IPS DF 6.9 (cell line): ENCODE data around the gene BMAL1.
A peak's percentile ranks its signal among the peaks of the same experiment; 100 is the strongest.

ENCODE experiments used
- DNase-seq: peaks from one replicate; pipeline ENCODE4 v3.0.0-alpha.2; 2013; ENCODE audit warnings: low read depth, low spot score
- H3K27ac ChIP-seq: one replicate; pipeline ENCODE4 v1.5.1; 2013; ENCODE audit warnings: low read length, control low read depth
- H3K27me3 ChIP-seq: 2 replicates; pipeline ENCODE4 v1.6.1; 2013; ENCODE audit warnings: mild to moderate bottlenecking, low read length; ENCODE audit not compliant: control insufficient read depth, insufficient read depth
- H3K36me3 ChIP-seq: 2 replicates; pipeline ENCODE4 v1.6.1; 2013; ENCODE audit warnings: low read length; ENCODE audit not compliant: control insufficient read depth, insufficient read depth
- H3K4me1 ChIP-seq: 2 replicates; pipeline ENCODE4 v1.6.1; 2013; ENCODE audit warnings: low read length; ENCODE audit not compliant: control insufficient read depth, insufficient read depth
- H3K4me3 ChIP-seq: 2 replicates; pipeline ENCODE4 v1.5.1; 2013; ENCODE audit warnings: mild to moderate bottlenecking, low read length
- H3K9me3 ChIP-seq: 2 replicates; pipeline ENCODE4 v1.6.1; 2013; ENCODE audit warnings: low read length, inconsistent platforms; ENCODE audit not compliant: control insufficient read depth, insufficient read depth
- WGBS: extraction: QIAGEN DNeasy Blood & Tissue Kit; methylation state at CpG from one replicate; pipeline ENCODE4 v1.1.7; 2013; ENCODE audit warnings: mixed read lengths, missing lambda C conversion rate; ENCODE audit not compliant: insufficient read length, insufficient coverage; 5-methylcytosine and 5-hydroxymethylcytosine counted together

Gene BMAL1

DNA sequence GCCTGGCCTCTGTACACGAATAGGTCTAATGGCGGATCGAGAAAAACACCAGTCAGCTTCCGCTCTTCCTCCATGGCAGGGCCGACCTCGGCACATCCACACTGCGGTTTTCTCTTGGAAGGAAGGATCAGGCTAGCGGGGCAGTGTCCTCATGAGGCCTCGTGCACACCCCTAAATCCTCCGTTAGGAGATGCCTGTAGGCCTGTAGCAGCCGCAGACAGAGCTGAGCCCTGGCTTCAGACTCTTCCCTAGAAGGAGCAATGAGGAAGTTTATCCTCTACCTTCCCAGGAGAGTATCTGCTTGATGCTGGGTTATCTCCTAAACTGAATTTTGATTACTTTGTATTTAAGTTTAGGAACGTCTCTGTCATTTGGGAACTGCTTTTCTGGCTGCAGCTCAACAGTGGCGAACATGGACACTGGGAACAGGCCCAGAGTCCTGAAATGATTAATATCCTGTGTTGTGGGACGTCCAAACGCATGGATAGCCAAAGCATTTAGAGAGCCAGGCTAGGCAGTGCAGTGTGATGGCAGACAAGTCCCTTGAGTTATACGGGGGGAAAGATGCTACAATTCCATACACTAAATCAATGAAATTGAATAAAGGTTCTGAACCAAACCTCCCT, 16.5 kb upstream of the BMAL1 start:
- H3K27ac ChIP-seq: no peak overlapping the region
- WGBS: no CpG with 5 or more reads among the region's 16 CpGs

DNA sequence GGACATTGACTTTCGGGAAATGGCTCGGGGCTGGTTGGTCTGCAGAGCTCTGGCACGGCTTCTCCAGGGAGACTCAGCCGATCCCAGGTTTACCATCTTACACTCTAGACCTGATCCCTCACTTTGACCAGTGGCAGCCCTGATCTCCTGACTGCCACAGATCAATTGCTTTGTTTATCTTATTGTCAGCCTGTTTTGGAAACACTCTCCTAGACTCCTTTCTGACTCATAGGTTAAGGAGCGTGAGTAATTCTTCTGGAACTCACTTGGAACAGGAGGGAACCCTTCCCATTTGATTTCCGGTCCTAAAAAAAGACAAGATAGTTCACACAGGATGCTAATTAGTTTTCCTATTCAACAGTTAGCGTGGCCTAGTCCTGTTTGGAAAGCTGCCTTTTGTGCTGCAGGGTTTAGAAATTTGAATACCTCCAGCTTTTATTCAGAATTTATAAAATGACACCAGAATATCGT, 16.0 kb upstream of the BMAL1 start:
- no peak for DNase-seq
- no peaks in the 10 kb centered on the region for H3K9me3 ChIP-seq
- no peak overlapping the region for H3K4me3 ChIP-seq
- no CpG with 5 or more reads among the region's 8 CpGs for WGBS
- H3K36me3 ChIP-seq: no peaks in the 10 kb centered on the region
- H3K27me3 ChIP-seq: no peaks in the 10 kb centered on the region
- no peaks in the 10 kb centered on the region; the same call in 1 of the 2 replicates for H3K4me1 ChIP-seq
- H3K27ac ChIP-seq: no peak overlapping the region

More for the DNA sequence above, 16.5 kb upstream of the BMAL1 start:
- no peak overlapping the region for H3K4me3 ChIP-seq
- no peaks in the 10 kb centered on the region for H3K27me3 ChIP-seq
- H3K4me1 ChIP-seq: no peaks in the 10 kb centered on the region; the same call in 1 of the 2 replicates
- DNase-seq: no peak
- no peaks in the 10 kb centered on the region for H3K9me3 ChIP-seq
- no peaks in the 10 kb centered on the region for H3K36me3 ChIP-seq

DNA sequence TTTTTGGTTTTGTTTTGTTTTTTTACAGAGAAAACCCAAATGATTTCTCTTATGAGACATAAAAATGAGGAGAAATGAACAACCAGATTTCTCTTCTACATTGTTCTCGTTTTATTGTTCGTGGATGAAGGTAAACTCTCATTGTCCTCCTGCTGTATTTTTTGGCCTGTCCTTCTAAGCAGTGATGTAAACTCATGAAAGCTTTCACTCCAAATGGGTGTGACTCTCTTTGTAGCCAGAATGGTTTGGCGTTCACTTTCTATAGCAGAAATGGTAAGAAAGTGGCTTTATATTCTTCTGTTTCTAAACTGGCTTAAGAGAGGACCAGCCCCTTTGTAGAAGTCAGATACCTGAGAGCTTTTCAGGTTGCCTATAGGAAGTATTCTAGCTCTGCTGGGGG, 15.5 kb upstream of the BMAL1 start:
- no peak for DNase-seq
- no peaks in the 10 kb centered on the region for H3K36me3 ChIP-seq
- H3K9me3 ChIP-seq: no peaks in the 10 kb centered on the region
- no CpG with 5 or more reads among the region's 3 CpGs for WGBS
- no peaks in the 10 kb centered on the region for H3K27me3 ChIP-seq
- H3K4me3 ChIP-seq: no peak overlapping the region
- no peaks in the 10 kb centered on the region; the same call in 1 of the 2 replicates for H3K4me1 ChIP-seq
- no peak overlapping the region for H3K27ac ChIP-seq

DNA sequence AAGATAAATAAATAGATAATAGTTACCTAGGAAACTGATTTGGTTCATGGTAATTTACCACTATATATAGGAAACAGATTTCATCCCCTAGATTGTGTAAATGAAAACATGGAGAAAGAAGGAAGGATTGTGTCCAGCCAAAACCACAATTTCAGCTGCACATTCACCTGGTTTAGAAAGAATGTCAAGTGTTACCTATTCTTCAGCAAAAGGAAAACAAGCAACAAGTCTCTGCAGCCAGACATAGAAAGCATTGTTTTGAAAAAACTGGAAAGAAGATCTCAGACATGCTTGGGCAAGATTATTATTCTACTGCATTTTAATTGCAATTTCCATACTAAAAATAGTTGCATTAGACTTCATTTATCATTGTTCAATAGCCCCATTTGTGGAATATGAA, 8.8 kb upstream of the BMAL1 start:
- Histone ChIP-seq H3K9me3 (no peaks in the 10 kb centered on the region), H3K4me3 (no peak overlapping the region), H3K27ac (no peak overlapping the region), H3K27me3 (peaks cover 1% of the 10 kb centered on the region), H3K36me3 (no peaks in the 10 kb centered on the region), H3K4me1 (no peaks in the 10 kb centered on the region)
- no peak for DNase-seq

DNA sequence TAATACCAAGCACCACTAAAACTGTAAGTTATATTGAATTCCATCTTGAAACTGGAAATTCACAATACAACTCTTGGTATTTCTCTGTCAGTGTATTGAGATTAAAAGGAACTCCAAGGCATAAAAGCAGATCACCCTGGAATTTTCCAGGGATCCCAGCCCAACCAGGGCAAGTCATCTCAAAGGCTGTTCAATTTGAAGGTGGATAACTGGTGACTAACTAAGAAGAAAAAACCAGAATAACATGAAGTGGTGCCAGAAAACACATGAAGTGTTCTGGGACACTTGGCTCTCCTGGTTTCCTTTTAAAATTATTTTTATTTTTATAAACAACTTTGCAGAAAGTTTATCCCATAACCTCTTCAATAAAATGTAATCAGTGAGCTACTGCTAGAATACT, 7.8 kb upstream of the BMAL1 start:
- no peak for DNase-seq
- Histone ChIP-seq H3K36me3 (no peaks in the 10 kb centered on the region), H3K27ac (no peak overlapping the region), H3K4me1 (no peaks in the 10 kb centered on the region), H3K27me3 (peaks cover 3% of the 10 kb centered on the region), H3K4me3 (no peak overlapping the region), H3K9me3 (no peaks in the 10 kb centered on the region)

DNA sequence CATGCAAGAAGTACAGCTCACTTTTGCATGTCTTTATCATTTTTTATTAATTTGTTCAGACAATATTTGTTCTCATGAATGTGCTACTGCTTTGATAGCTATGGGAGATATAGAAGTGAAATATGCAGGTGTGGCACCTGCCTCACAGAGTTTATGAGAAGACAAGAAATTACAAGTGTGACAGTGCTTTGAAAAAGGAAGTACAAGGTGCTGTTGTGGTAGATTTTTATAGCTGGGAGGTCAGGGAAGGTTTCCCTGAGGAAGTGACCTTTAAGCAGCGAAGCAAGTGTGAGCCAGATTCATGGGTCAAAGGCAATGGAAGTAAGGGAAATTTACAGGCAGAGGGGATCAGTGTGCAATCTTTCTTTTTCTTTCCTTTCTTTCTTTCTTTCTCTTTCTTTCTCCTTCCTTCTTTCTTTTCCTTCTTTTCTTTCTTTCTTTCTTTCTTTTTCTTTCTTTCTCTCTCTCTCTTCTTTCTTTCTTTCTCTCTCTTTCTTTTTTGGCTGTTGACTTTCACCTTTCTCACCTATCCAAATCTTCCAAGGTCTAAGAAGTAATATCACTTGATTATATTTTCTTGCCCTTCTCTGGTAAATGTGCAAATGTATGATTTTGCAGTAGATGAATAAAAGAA, 6.4 kb upstream of the BMAL1 start:
- WGBS: no CpG with 5 or more reads among the region's 1 CpG
- Histone ChIP-seq H3K27me3 (peaks cover 8% of the 10 kb centered on the region), H3K4me3 (no peak overlapping the region), H3K4me1 (no peaks in the 10 kb centered on the region; the same call in 1 of the 2 replicates), H3K9me3 (no peaks in the 10 kb centered on the region), H3K36me3 (no peaks in the 10 kb centered on the region), H3K27ac (no peak overlapping the region)
- no peak for DNase-seq

DNA sequence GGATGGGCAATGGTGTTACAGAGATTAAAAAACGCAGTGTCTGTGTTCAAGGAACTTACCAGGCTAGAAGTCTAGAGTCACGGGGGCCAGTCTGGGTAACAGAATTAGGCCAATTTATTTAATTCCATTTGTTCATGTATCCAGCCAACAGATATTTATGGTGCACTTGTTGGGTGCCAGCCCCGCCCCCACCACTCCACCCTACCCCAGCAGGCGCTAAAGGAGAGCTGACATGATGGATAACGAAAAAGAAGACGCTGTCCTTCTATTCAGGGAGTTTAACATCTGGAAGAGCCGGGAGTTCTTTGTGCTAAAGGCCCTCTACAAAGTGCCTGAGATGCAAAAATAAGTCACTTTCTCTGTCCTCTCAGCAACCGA, 1.1 kb upstream of the BMAL1 start:
- no peaks in the 10 kb centered on the region for H3K9me3 ChIP-seq
- H3K4me1 ChIP-seq: peaks cover 1% of the 10 kb centered on the region
- DNase-seq: no peak
- no CpG with 5 or more reads among the region's 8 CpGs for WGBS
- H3K4me3 ChIP-seq: peak overlapping the region; percentile 56; the same call in 1 of the 2 replicates
- H3K27me3 ChIP-seq: peaks cover 18% of the 10 kb centered on the region
- no peaks in the 10 kb centered on the region for H3K36me3 ChIP-seq
- no peak overlapping the region for H3K27ac ChIP-seq

DNA sequence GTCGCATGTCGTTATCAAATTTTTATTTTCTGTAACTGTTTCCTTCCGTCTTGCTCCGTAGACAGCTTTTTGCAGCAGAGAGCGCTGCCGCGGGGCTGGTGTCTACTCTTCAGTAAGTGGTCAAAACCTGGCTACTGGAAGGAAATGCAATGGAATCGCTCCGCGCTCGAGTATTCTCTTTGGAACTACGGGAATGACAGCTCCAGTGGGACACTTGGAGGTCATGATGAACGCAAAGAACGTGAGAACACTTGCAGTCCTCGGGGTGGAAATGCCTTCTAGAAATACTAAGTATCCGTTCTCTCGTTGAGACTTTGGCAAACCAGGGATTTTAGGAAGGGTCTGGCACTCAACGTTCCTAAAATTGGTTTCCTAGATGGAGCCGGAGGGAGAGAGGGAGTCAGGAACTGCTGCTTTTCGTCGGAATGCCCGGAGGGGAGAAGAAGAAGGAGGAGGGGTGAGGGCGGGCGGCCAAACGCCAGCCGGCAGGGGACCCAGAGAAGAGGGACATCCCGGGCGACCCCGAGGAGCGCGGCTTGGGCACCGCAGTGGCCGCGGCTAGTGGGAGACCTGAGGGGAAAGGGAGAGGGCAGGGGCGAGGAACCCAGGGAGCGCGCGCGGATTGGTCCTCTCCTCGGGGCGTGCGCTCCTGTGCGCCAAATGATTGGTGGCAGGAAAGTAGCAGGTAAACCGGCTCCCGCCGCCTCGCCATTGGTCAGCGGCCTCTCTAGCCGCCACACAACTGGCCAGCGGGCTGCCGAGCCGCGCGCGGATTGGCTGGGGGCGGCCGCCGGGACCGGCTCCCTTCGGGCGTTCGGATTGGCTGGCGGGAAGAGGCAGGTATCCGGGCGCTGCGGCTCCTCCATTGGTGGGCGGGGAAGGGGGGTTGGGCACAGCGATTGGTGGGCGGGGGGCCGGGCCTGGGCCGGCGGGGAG, 490 bp upstream of the BMAL1 start:
- Histone ChIP-seq H3K36me3 (no peaks in the 10 kb centered on the region), H3K27ac (no peak overlapping the region), H3K9me3 (no peaks in the 10 kb centered on the region), H3K27me3 (peaks cover 18% of the 10 kb centered on the region), H3K4me3 (peak overlapping the region; percentile 56; the same call in 1 of the 2 replicates), H3K4me1 (peaks cover 1% of the 10 kb centered on the region)
- DNase-seq: peak; percentile 87
- WGBS: no CpG with 5 or more reads among the region's 72 CpGs

DNA sequence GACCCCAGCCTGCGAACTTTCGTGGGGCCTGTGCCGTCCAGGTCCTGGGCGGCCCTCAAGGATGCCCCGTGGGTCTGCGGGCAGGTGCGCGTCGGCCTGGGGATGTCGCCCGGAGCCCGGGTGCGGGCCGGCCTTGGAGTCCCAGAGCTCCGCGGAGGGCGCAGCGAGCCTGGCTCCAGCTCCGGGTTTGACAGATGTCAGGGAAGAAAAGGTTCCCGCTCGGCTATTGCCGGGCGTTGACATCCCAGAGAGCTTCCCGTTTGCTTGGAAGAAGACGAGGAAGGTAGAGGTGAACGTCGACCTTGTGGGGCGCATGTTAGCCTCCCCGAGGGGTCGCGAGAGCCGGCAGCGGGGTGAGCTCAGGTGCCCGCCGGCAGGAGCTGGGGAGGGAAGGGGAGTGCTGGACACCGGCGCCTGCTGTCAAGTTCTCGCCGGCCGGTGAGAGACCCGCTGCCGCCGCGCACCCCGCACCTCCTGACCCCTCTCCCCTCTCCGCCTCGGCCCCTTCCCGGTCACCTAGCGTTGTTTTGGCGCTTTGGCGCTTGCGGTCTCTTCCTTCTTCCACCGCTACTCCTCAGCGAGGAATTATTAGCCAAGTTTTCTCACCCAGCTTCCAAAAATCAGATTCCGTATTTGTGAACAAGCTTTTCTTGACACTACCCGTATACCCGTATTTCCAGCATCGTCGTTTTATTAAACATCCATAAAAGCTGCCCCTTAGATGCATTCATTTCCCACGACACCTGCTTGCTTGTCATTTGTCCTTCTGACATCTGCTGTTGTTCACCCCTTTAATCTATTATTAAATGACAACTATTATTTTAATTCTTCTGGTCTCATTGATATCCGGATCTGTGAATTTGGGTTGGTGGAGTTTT, 1.3 kb downstream of the BMAL1 start:
- no CpG with 5 or more reads among the region's 61 CpGs for WGBS
- Histone ChIP-seq H3K36me3 (no peaks in the 10 kb centered on the region), H3K27me3 (peaks cover 16% of the 10 kb centered on the region), H3K27ac (no peak overlapping the region), H3K4me3 (peak overlapping the region; percentile 56; the same call in 1 of the 2 replicates), H3K9me3 (no peaks in the 10 kb centered on the region), H3K4me1 (peaks cover 1% of the 10 kb centered on the region)
- no peak for DNase-seq

DNA sequence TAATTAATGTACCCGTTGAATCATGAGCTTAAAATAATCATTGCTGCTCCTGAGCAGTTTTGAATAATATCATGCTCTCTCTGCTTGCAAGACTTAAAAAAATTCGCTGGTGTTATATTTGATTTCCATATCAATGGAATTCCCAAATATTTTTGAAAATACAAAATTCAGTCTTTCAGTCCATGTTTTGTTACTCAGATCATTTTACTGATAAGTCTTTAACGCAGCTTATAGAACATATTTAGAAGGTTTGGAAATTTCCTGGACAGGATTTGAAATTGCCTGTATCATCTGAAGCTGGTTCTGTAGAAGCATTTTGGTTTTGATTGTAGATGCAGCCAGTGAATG, 1.9 kb downstream of the BMAL1 start:
- H3K27ac ChIP-seq: no peak overlapping the region
- no CpG with 5 or more reads among the region's 3 CpGs for WGBS
- peaks cover 15% of the 10 kb centered on the region; the same call in 1 of the 2 replicates for H3K27me3 ChIP-seq
- H3K4me3 ChIP-seq: no peak overlapping the region
- H3K9me3 ChIP-seq: no peaks in the 10 kb centered on the region
- peaks cover 1% of the 10 kb centered on the region for H3K4me1 ChIP-seq
- DNase-seq: no peak
- H3K36me3 ChIP-seq: no peaks in the 10 kb centered on the region
